Lower lobe of right lung (tissue), 2 donors: Measurements from ENCODE around the gene FCN2. TPM values are rescaled to one million over a fixed set of nuclear protein-coding genes. Genes with fewer than 3 reads are reported as not detected.
A peak's percentile ranks its signal among the peaks of the same experiment; 100 is the strongest.

Source experiments
- ATAC-seq, 2 donors: fragments of 200-7000 bp; cut with Tn5 transposase; one replicate each; pipeline ENCODE4 v1.9.1; 2020 to 2022; ENCODE audit warnings: mild to moderate bottlenecking in 2 of 2, moderate library complexity in 2 of 2
- DNase-seq: peaks from one replicate; pipeline ENCODE4 v3.0.0-alpha.2; 2020
- H3K27ac ChIP-seq: fragments of 200-600 bp; one replicate; pipeline ENCODE4 v1.8.0; 2022
- H3K27me3 ChIP-seq: fragments of 200-600 bp; one replicate; pipeline ENCODE4 v1.8.0; 2022; ENCODE audit warnings: low read depth
- H3K36me3 ChIP-seq: fragments of 200-600 bp; one replicate; pipeline ENCODE4 v1.8.0; 2022; ENCODE audit warnings: mild to moderate bottlenecking
- H3K4me1 ChIP-seq: fragments of 200-600 bp; one replicate; pipeline ENCODE4 v1.8.0; 2022
- H3K4me3 ChIP-seq: fragments of 200-600 bp; one replicate; pipeline ENCODE4 v1.8.0; 2022; ENCODE audit warnings: mild to moderate bottlenecking
- H3K9me3 ChIP-seq: fragments of 200-600 bp; one replicate; pipeline ENCODE4 v1.8.0; 2022
- CTCF ChIP-seq: fragments of 200-600 bp; IDR thresholded peaks from one replicate; pipeline ENCODE4 v1.8.0; 2022; ENCODE audit warnings: antibody characterized with exemption, mild to moderate bottlenecking
- intact Hi-C: fragments of 100-400 bp; cut with DNase I; formaldehyde crosslinking; loops from one replicate; pipeline ENCODE4 v1.11.0; 2022
- total RNA-seq: library from RNA; stranded (reverse); fragmentation: NEBNext Ultra II Directional; extraction: Animal tissue kit (Norgen Biotek cat#: 25700); gene quantifications from one replicate; pipeline ENCODE4 v1.2.1, GENCODE V29; 2021
- donor health status: DM: no; HTN: yes; CAD: no; lungs with severe emphysema.

FCN2 gene
- total RNA-seq, 1 donor from 2014 or later = not detected

- no peak for TF ChIP-seq CTCF
- no peak overlapping the region for H3K27ac ChIP-seq
- no peak overlapping the region for H3K4me3 ChIP-seq
- no peaks in the 10 kb centered on the region for H3K36me3 ChIP-seq
- peaks cover 11% of the 10 kb centered on the region for H3K27me3 ChIP-seq
- intact Hi-C loops = no loop called here
- H3K4me1 ChIP-seq = peaks cover 11% of the 10 kb centered on the region
- DNase-seq (no peak), ATAC-seq (peak in 1 of 2 donors; percentile 7)
- H3K9me3 ChIP-seq = no peaks in the 10 kb centered on the region
These were observed 49.8 kb downstream of the FCN2 start for GRCh38 chr9:134930398-134930797.

- no peaks in the 10 kb centered on the region for H3K9me3 ChIP-seq
- peaks cover 14% of the 10 kb centered on the region for H3K27me3 ChIP-seq
- intact Hi-C loops = no loop called here
- DNase-seq (no peak), ATAC-seq (no peak)
- no peaks in the 10 kb centered on the region for H3K36me3 ChIP-seq
- TF ChIP-seq CTCF = no peak
- no peak overlapping the region for H3K27ac ChIP-seq
- no peak overlapping the region for H3K4me3 ChIP-seq
- peaks cover 12% of the 10 kb centered on the region for H3K4me1 ChIP-seq
These were observed 51.6 kb downstream of the FCN2 start for GRCh38 chr9:134932171-134932570.

GRCh38 chr9:134932606-134933005, 52.0 kb downstream of the FCN2 start:
- intact Hi-C loops = no loop called here
- Histone ChIP-seq H3K9me3 (no peaks in the 10 kb centered on the region), H3K27ac (no peak overlapping the region), H3K4me1 (peaks cover 17% of the 10 kb centered on the region), H3K36me3 (no peaks in the 10 kb centered on the region), H3K27me3 (peaks cover 17% of the 10 kb centered on the region), H3K4me3 (no peak overlapping the region)
- no peak for TF ChIP-seq CTCF
- DNase-seq = peak; percentile 1
- no peak for ATAC-seq

GRCh38 chr9:134933076-134933659, 52.6 kb downstream of the FCN2 start:
- Histone ChIP-seq H3K4me3 (no peak overlapping the region), H3K27ac (no peak overlapping the region), H3K36me3 (no peaks in the 10 kb centered on the region), H3K27me3 (peaks cover 23% of the 10 kb centered on the region), H3K4me1 (peaks cover 22% of the 10 kb centered on the region), H3K9me3 (no peaks in the 10 kb centered on the region)
- intact Hi-C loops = no loop called here
- TF ChIP-seq CTCF = no peak
- no peak for ATAC-seq
- DNase-seq = peak; percentile 19

GRCh38 chr9:134935056-134935640, 54.5 kb downstream of the FCN2 start:
- no peak overlapping the region for H3K27ac ChIP-seq
- no peak overlapping the region for H3K4me3 ChIP-seq
- peaks cover 39% of the 10 kb centered on the region for H3K27me3 ChIP-seq
- peaks cover 17% of the 10 kb centered on the region for H3K4me1 ChIP-seq
- intact Hi-C loops = no loop called here
- no peaks in the 10 kb centered on the region for H3K9me3 ChIP-seq
- no peak for TF ChIP-seq CTCF
- DNase-seq (peak; percentile 24), ATAC-seq (no peak)
- no peaks in the 10 kb centered on the region for H3K36me3 ChIP-seq
